Neural progenitor cell (in vitro differentiated cells): ENCODE results near the gene DOCK10. TPM values are rescaled to one million over a fixed set of nuclear protein-coding genes. Genes with fewer than 3 reads are reported as not detected.

ENCODE experiments used
- DNase-seq: peaks from one replicate; pipeline ENCODE4 v3.0.0-alpha.2; 2016; ENCODE audit warnings: low spot score
- H2AFZ ChIP-seq: fragments of 200-600 bp; sonication (generic); replicated peaks from 2 replicates; pipeline ENCODE4 v1.6.1; 2016; ENCODE audit warnings: antibody characterized with exemption
- H3F3A ChIP-seq: fragments of 200-600 bp; sonication (generic); 2 replicates; pipeline ENCODE4 v1.6.1; 2016; ENCODE audit warnings: antibody characterized with exemption, low read depth
- H3K27ac ChIP-seq: fragments of 200-600 bp; sonication (generic); 2 replicates; pipeline ENCODE4 v1.5.1; 2016; ENCODE audit warnings: mild to moderate bottlenecking
- H3K27me3 ChIP-seq: fragments of 200-600 bp; sonication (generic); 2 replicates; pipeline ENCODE4 v1.6.1; 2016; ENCODE audit warnings: mild to moderate bottlenecking, moderate library complexity
- H3K36me3 ChIP-seq: fragments of 200-600 bp; sonication (generic); 2 replicates; pipeline ENCODE4 v1.5.1; 2016
- H3K4me1 ChIP-seq: fragments of 200-600 bp; sonication (generic); 2 replicates; pipeline ENCODE4 v1.6.1; 2016; ENCODE audit warnings: mixed run types
- H3K4me2 ChIP-seq: fragments of 200-600 bp; sonication (generic); 2 replicates; pipeline ENCODE4 v1.6.1; 2016
- H3K4me3 ChIP-seq: fragments of 200-600 bp; sonication (generic); 2 replicates; pipeline ENCODE4 v1.5.1; 2016
- H3K79me2 ChIP-seq: fragments of 200-600 bp; sonication (generic); 2 replicates; pipeline ENCODE4 v1.6.1; 2016; ENCODE audit warnings: low read depth
- H3K9ac ChIP-seq: fragments of 200-600 bp; sonication (generic); 2 replicates; pipeline ENCODE4 v1.6.1; 2016
- H3K9me3 ChIP-seq: fragments of 200-600 bp; sonication (generic); 2 replicates; pipeline ENCODE4 v1.5.1; 2016; ENCODE audit warnings: low read depth
- H4K20me1 ChIP-seq: fragments of 200-600 bp; sonication (generic); 2 replicates; pipeline ENCODE4 v1.6.1; 2016; ENCODE audit warnings: low read depth
- H3K27ac Mint-ChIP-seq: 3 replicates; pipeline ENCODE4 v1.8.0; 2021; ENCODE audit warnings: mixed read lengths
- H3K27me3 Mint-ChIP-seq: 2 replicates; pipeline ENCODE4 v1.8.0; 2022; ENCODE audit warnings: low read depth, mild to moderate bottlenecking, inconsistent platforms, moderate library complexity, mixed read lengths; ENCODE audit not compliant: insufficient read depth
- H3K36me3 Mint-ChIP-seq: 3 replicates; pipeline ENCODE4 v1.8.0; 2021; ENCODE audit warnings: mixed read lengths
- H3K4me1 Mint-ChIP-seq: 3 replicates; pipeline ENCODE4 v1.8.0; 2021; ENCODE audit warnings: mixed read lengths
- H3K4me3 Mint-ChIP-seq: 3 replicates; pipeline ENCODE4 v1.8.0; 2021; ENCODE audit warnings: mild to moderate bottlenecking, moderate library complexity, mixed read lengths
- H3K9me3 Mint-ChIP-seq: 3 replicates; pipeline ENCODE4 v1.8.0; 2020; ENCODE audit warnings: mixed read lengths
- EZH2 ChIP-seq: fragments of 200-600 bp; sonication (generic); IDR thresholded peaks from 2 replicates; pipeline ENCODE4 v1.6.1; 2017; ENCODE audit warnings: antibody characterized with exemption, mild to moderate bottlenecking, moderate library complexity
- EZH2phosphoT487 ChIP-seq: fragments of 200-600 bp; sonication (generic); IDR thresholded peaks from 2 replicates; pipeline ENCODE4 v1.6.1; 2017; ENCODE audit warnings: antibody characterized with exemption
- total RNA-seq: library from RNA; depleted of rRNA; stranded (reverse); fragments of >200 nt; gene quantifications from 2 replicates; pipeline ENCODE4 v1.2.3, GENCODE V29; 2015; ENCODE audit warnings: low replicate concordance
- TF ChIP-seq, protein P1 (sequence below): fragments of 200-600 bp; sonication (generic); IDR thresholded peaks from 2 replicates; pipeline ENCODE4 v1.5.1; 2017; ENCODE audit warnings: antibody characterized with exemption, mild to moderate bottlenecking

DOCK10 gene
- total RNA-seq, 1 donor from 2014 or later: 1.1 TPM

DNA sequence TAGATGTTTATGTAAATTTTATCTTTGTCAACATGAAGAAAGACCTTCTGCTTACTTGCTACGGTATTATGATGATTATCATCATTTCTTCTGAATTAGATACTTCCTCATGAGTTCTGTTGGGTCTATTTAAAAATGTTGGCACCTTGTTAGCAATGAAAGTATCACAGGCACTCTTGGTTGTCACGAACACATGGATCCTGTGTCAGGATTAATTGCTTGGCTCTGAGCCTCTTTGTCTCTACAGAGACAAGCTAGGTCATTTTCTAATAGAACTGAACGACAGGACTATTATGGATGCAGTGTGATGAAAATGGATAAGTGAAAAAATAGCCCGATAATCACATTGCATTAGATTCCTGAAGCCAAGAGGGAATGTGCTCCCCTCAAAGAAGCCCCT is 110.3 kb downstream of the DOCK10 start:
- DNase-seq: no peak
- H3K27ac Mint-ChIP-seq: no peak overlapping the region
- peaks cover 25% of the 10 kb centered on the region for H3K4me1 ChIP-seq
- H3K27me3 Mint-ChIP-seq: no peaks in the 10 kb centered on the region
- peaks cover 11% of the 10 kb centered on the region for H3F3A ChIP-seq
- no peak overlapping the region for H3K9ac ChIP-seq
- no peak overlapping the region for H3K27ac ChIP-seq
- H4K20me1 ChIP-seq: no peaks in the 10 kb centered on the region
- no peak overlapping the region for H3K4me3 Mint-ChIP-seq
- no peaks in the 10 kb centered on the region for H3K27me3 ChIP-seq
- no peaks in the 10 kb centered on the region for H3K79me2 ChIP-seq
- H3K36me3 ChIP-seq: no peaks in the 10 kb centered on the region
- no peak overlapping the region for H2AFZ ChIP-seq
- no peak overlapping the region for H3K4me2 ChIP-seq
- peaks cover 8% of the 10 kb centered on the region for H3K36me3 Mint-ChIP-seq
- TF ChIP-seq, protein P1, sequence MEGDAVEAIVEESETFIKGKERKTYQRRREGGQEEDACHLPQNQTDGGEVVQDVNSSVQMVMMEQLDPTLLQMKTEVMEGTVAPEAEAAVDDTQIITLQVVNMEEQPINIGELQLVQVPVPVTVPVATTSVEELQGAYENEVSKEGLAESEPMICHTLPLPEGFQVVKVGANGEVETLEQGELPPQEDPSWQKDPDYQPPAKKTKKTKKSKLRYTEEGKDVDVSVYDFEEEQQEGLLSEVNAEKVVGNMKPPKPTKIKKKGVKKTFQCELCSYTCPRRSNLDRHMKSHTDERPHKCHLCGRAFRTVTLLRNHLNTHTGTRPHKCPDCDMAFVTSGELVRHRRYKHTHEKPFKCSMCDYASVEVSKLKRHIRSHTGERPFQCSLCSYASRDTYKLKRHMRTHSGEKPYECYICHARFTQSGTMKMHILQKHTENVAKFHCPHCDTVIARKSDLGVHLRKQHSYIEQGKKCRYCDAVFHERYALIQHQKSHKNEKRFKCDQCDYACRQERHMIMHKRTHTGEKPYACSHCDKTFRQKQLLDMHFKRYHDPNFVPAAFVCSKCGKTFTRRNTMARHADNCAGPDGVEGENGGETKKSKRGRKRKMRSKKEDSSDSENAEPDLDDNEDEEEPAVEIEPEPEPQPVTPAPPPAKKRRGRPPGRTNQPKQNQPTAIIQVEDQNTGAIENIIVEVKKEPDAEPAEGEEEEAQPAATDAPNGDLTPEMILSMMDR: no peak
- TF ChIP-seq EZH2 (no peak), EZH2phosphoT487 (no peak)
- H3K4me1 Mint-ChIP-seq: peaks cover 13% of the 10 kb centered on the region
- no peak overlapping the region for H3K4me3 ChIP-seq
- H3K9me3 ChIP-seq: no peaks in the 10 kb centered on the region
- H3K9me3 Mint-ChIP-seq: no peaks in the 10 kb centered on the region

DNA sequence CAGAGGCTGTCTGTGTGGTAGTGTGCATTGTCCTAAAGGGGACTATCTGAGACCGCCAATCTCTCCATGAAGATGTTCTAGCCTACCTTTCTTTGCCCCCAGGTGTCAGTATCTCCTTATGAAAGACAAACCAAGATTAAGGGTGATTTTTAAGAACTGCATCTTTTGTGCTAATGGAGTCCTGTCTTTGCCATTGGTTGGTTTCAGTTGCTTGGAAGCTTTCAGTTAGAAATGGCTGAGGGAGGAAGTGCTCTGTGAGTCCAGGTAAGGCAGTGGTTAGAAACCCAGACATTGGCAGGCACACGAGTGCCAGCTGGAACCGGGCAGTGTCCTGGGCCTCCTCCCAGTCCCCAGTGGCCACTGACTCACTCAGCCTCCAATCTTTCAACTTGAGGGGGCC is 111.3 kb downstream of the DOCK10 start:
- Histone ChIP-seq H3K4me2 (no peak overlapping the region), H3K27me3 (no peaks in the 10 kb centered on the region), H3K4me1 (peaks cover 22% of the 10 kb centered on the region), H3K9me3 (no peaks in the 10 kb centered on the region), H4K20me1 (no peaks in the 10 kb centered on the region), H3K9ac (no peak overlapping the region), H3K79me2 (no peaks in the 10 kb centered on the region), H3K36me3 (no peaks in the 10 kb centered on the region), H3K4me3 (no peak overlapping the region), H2AFZ (no peak overlapping the region), H3K27ac (no peak overlapping the region), H3F3A (peaks cover 11% of the 10 kb centered on the region)
- no peak for DNase-seq
- Mint-ChIP-seq H3K27me3 (no peaks in the 10 kb centered on the region), H3K36me3 (peaks cover 8% of the 10 kb centered on the region), H3K27ac (no peak overlapping the region), H3K4me3 (no peak overlapping the region), H3K4me1 (peaks cover 10% of the 10 kb centered on the region), H3K9me3 (no peaks in the 10 kb centered on the region)
- TF ChIP-seq EZH2phosphoT487 (no peak), EZH2 (no peak)
- TF ChIP-seq, protein P1: no peak

DNA sequence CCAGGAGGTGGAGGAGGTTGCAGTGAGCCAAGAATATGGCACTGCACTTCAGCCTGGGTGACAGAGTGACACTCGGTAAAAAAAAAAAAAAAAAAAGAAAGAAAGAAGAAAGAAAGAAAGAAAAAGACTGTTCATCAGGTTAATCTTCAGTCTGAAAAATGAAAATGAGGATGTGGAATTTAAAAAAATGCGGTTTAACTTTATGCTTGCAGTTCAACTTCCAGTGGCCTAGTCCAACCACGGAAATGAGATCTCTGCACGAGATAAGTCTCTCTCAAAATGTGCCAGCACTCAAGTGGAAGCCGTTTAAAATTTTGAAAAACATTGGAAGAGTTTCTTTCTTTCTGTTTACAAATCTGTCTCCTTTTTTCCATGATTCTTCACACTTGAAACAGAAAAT is 112.1 kb downstream of the DOCK10 start:
- peaks cover 9% of the 10 kb centered on the region for H3K4me1 Mint-ChIP-seq

More for the DNA sequence above, 112.1 kb downstream of the DOCK10 start:
- Histone ChIP-seq H3K79me2 (no peaks in the 10 kb centered on the region), H3K4me2 (no peak overlapping the region), H3K27me3 (no peaks in the 10 kb centered on the region), H2AFZ (no peak overlapping the region), H3K4me1 (peaks cover 18% of the 10 kb centered on the region), H3K27ac (no peak overlapping the region), H4K20me1 (no peaks in the 10 kb centered on the region), H3K4me3 (no peak overlapping the region), H3F3A (peaks cover 11% of the 10 kb centered on the region), H3K36me3 (no peaks in the 10 kb centered on the region), H3K9ac (no peak overlapping the region), H3K9me3 (no peaks in the 10 kb centered on the region)
- TF ChIP-seq, protein P1: no peak
- no peak for TF ChIP-seq EZH2phosphoT487
- TF ChIP-seq EZH2: no peak
- Mint-ChIP-seq H3K4me3 (no peak overlapping the region), H3K36me3 (peaks cover 8% of the 10 kb centered on the region), H3K9me3 (no peaks in the 10 kb centered on the region), H3K27ac (no peak overlapping the region), H3K27me3 (no peaks in the 10 kb centered on the region)
- no peak for DNase-seq
